K562 (cell line): ENCODE results near the gene SIRT2. TPM values are rescaled to one million over a fixed set of nuclear protein-coding genes. Genes with fewer than 3 reads are reported as not detected.

ENCODE experiments used
- ATF3 ChIP-seq, 2 experiments: fragments of 450-650 bp in 1 of 2; sonication (generic) in 1 of 2; formaldehyde crosslinking in 1 of 2; IDR thresholded peaks in 1 of 2; conservative IDR thresholded peaks in 1 of 2; 2 replicates each; pipeline versions ENCODE4 v1.6.1 to v1.8.1; 2016 to 2023; ENCODE audit warnings: mild to moderate bottlenecking in 2 of 2, moderate library complexity in 2 of 2, inconsistent platforms in 1 of 2, missing genetic modification reagents in 1 of 2
- HMBOX1 ChIP-seq: sonication (generic); IDR thresholded peaks from 2 replicates; pipeline ENCODE4 v1.6.1; 2016
- HMG20B ChIP-seq: fragments of 250-450 bp; sonication (Bioruptor Pico); IDR thresholded peaks from 2 replicates; pipeline ENCODE4 v1.5.0; 2021; ENCODE audit warnings: mild to moderate bottlenecking
- HMGXB4 ChIP-seq: sonication (generic); formaldehyde crosslinking; IDR thresholded peaks from 2 replicates; pipeline ENCODE4 v1.8.1; 2023; ENCODE audit warnings: mild to moderate bottlenecking, missing genetic modification reagents
- MEF2A ChIP-seq: IDR thresholded peaks from 2 replicates; pipeline ENCODE4 v1.6.1; 2011; ENCODE audit warnings: low read depth, mild to moderate bottlenecking, low read length, moderate library complexity; ENCODE audit not compliant: control insufficient read depth
- PML ChIP-seq: IDR thresholded peaks from 2 replicates; pipeline ENCODE4 v1.6.1; 2012; ENCODE audit warnings: low read length, inconsistent platforms
- RAD21 ChIP-seq, 2 experiments: fragments of 250-450 bp in 1 of 2; fragments of 450-650 bp in 1 of 2; sonication (Bioruptor Pico) in 1 of 2; formaldehyde crosslinking in 1 of 2; IDR thresholded peaks in 1 of 2; conservative IDR thresholded peaks in 1 of 2; 2 replicates each; pipeline versions ENCODE4 v1.4.0 to v1.8.0; 2020 to 2022; ENCODE audit warnings: mild to moderate bottlenecking in 2 of 2, moderate library complexity in 1 of 2
- SIN3B ChIP-seq: fragments of 450-650 bp; IDR thresholded peaks from 2 replicates; pipeline ENCODE4 v1.6.1; 2017; ENCODE audit warnings: low read depth, mild to moderate bottlenecking, moderate library complexity
- XRCC4 ChIP-seq: IDR thresholded peaks from one replicate; pipeline ENCODE4 v1.6.1; 2011; ENCODE audit not compliant: insufficient read depth, insufficient read length; ENCODE audit errors: extremely low read depth
- ZNF121 ChIP-seq: sonication (generic); formaldehyde crosslinking; conservative IDR thresholded peaks from 2 replicates; pipeline ENCODE4 v1.8.0; 2022; ENCODE audit warnings: missing genetic modification reagents
- ZNF133 ChIP-seq: fragments of 250-450 bp; sonication (Bioruptor Pico); IDR thresholded peaks from 2 replicates; pipeline ENCODE4 v1.4.0; 2020; ENCODE audit warnings: mild to moderate bottlenecking
- ZNF140 ChIP-seq: fragments of 250-450 bp; sonication (Bioruptor Pico); IDR thresholded peaks from 2 replicates; pipeline ENCODE4 v1.8.0; 2021; ENCODE audit warnings: moderate library complexity, mild to moderate bottlenecking, inconsistent platforms
- ZNF609 ChIP-seq: sonication (generic); formaldehyde crosslinking; IDR thresholded peaks from 2 replicates; pipeline ENCODE4 v1.8.1; 2023; ENCODE audit warnings: missing genetic modification reagents, mild to moderate bottlenecking, borderline replicate concordance
- polyA plus RNA-seq, 8 experiments: library from polyadenylated mRNA; depleted of rRNA in 4 of 8; stranded (reverse) in 5 of 8; unstranded in 3 of 8; fragments of >200 nt; fragmentation: Nextera tagmentation in 2 of 8; fragmentation: Illumina TruSeq in 1 of 8; extraction: Ambion mirVana in 2 of 8; extraction: Trizol in 1 of 8; gene quantifications; 2 replicates each; pipeline versions ENCODE4 v1.2.1 to v1.2.3, GENCODE V29; 2011 to 2014; ENCODE audit warnings: inconsistent platforms in 1 of 8, missing spikeins in 1 of 8
- total RNA-seq, 7 experiments: library from RNA; depleted of rRNA in 6 of 7; stranded (reverse); fragments of >200 nt in 6 of 7; fragmentation: Illumina TruSeq in 2 of 7; extraction: Trizol in 2 of 7; gene quantifications; 2 replicates each; pipeline versions ENCODE4 v1.2.1 to v1.2.3, GENCODE V29; 2011 to 2021; ENCODE audit warnings: low replicate concordance in 1 of 7

The SIRT2 gene
- total and polyA plus RNA-seq, 9 of the 15 experiments (the other 6 are each of a cell fraction or from before 2014, with no cell fraction given) = 2.3 to 35.2 (median 22.9) TPM

- no peak for TF ChIP-seq XRCC4
- TF ChIP-seq ZNF121 (CRISPR knock-in tag) = no peak
- 0 out of 4 replicates have a peak, but pooled peaks of 1 of the 2 experiments have one; percentile 7 for TF ChIP-seq RAD21 (CRISPR knock-in tag; conservative IDR thresholded peaks at IDR 0.05 in 1 of 2, IDR thresholded peaks at IDR 0.05 in 1 of 2)
- TF ChIP-seq ZNF609 (CRISPR knock-in tag) = no peak
- TF ChIP-seq MEF2A = no peak
- TF ChIP-seq PML = 0 out of 2 replicates have a peak, but pooled peaks have one; percentile 30
- no peak for TF ChIP-seq ATF3 (IDR thresholded peaks at IDR 0.05)
- TF ChIP-seq ATF3 (CRISPR knock-in tag; conservative IDR thresholded peaks at IDR 0.05) = no peak
- TF ChIP-seq HMGXB4 (CRISPR knock-in tag) = no peak
- no peak for TF ChIP-seq SIN3B
- TF ChIP-seq HMG20B (CRISPR knock-in tag) = no peak
- no peak for TF ChIP-seq ZNF140
- no peak for TF ChIP-seq ZNF133
- TF ChIP-seq HMBOX1 = no peak
These were observed 36.9 kb downstream of the SIRT2 start (continued) for GRCh38 chr19:38862321-38863059.
